ENCODE results near the gene ADAMTS2. TPM values are rescaled to one million over a fixed set of nuclear protein-coding genes. Genes with fewer than 3 reads are reported as not detected.

The ADAMTS2 gene
- total RNA-seq, 4 donors from 2014 or later = 6.0 to 20.9 (median 13.5) TPM

GRCh38 chr5:179152144-179152895 is 192.9 kb downstream of the ADAMTS2 start:
- H3K36me3 ChIP-seq = no peaks in the 10 kb centered on the region
- in situ Hi-C loops (cut with MboI; ENCODE audit: low pct_ligation_motif_present in 1 of 4, low pct_unique_long_range_greater_than_20kb in 1 of 4, low sequenced_read_pairs in 3 of 4) = loop anchor here in 1 of 4 donors (25.0 kb wide), 1 partner anchor 185 kb away; the partner anchor contains the start of gene ADAMTS2
- H3K27ac ChIP-seq = no peak overlapping the region
- no peak for DNase-seq
- intact Hi-C loops (cut with DNase I; ENCODE audit: low total_unique reads) = no loop called here
- 74% methylated on average over 18 of the region's 18 CpGs; no CpG with 5 or more reads in 1 of the 2 donors for WGBS, 2 donors (ENCODE audit: low coverage in 1 of 2)
- H3K4me1 ChIP-seq = no peaks in the 10 kb centered on the region
- H3K27me3 ChIP-seq = no peaks in the 10 kb centered on the region
- no peak for TF ChIP-seq EP300 (IDR thresholded peaks at IDR 0.05; ENCODE audit: low read depth)
- TF ChIP-seq POLR2A (IDR thresholded peaks at IDR 0.05) = no peak
- TF ChIP-seq POLR2AphosphoS5 (IDR thresholded peaks at IDR 0.05) = no peak
- TF ChIP-seq CTCF (IDR thresholded peaks at IDR 0.05) = no peak
- no peak overlapping the region for H3K4me3 ChIP-seq
- H3K9me3 ChIP-seq = no peaks in the 10 kb centered on the region

GRCh38 chr5:179151286-179152118 is 193.8 kb downstream of the ADAMTS2 start:
- H3K9me3 ChIP-seq = no peaks in the 10 kb centered on the region
- WGBS, 2 donors (ENCODE audit: low coverage in 1 of 2) = 80 to 82% methylated on average over 1 to 11 of the region's 11 CpGs
- intact Hi-C loops (cut with DNase I; ENCODE audit: low total_unique reads) = no loop called here
- no peaks in the 10 kb centered on the region for H3K27me3 ChIP-seq
- H3K4me3 ChIP-seq = no peak overlapping the region
- in situ Hi-C loops (cut with MboI; ENCODE audit: low pct_ligation_motif_present in 1 of 4, low pct_unique_long_range_greater_than_20kb in 1 of 4, low sequenced_read_pairs in 3 of 4) = loop anchor here in 1 of 4 donors (25.0 kb wide), 1 partner anchor 186 kb away; the partner anchor contains the start of gene ADAMTS2
- H3K27ac ChIP-seq = no peak overlapping the region
- no peaks in the 10 kb centered on the region for H3K36me3 ChIP-seq
- no peaks in the 10 kb centered on the region for H3K4me1 ChIP-seq
- no peak for TF ChIP-seq EP300 (IDR thresholded peaks at IDR 0.05; ENCODE audit: low read depth)
- no peak for DNase-seq

- TF ChIP-seq CTCF (IDR thresholded peaks at IDR 0.05) (no peak), POLR2AphosphoS5 (IDR thresholded peaks at IDR 0.05) (no peak), EP300 (IDR thresholded peaks at IDR 0.05; ENCODE audit: low read depth) (no peak), POLR2A (IDR thresholded peaks at IDR 0.05) (no peak)
- DNase-seq = no peak
- Histone ChIP-seq H3K27ac (no peak overlapping the region), H3K9me3 (no peaks in the 10 kb centered on the region), H3K4me1 (no peaks in the 10 kb centered on the region), H3K27me3 (no peaks in the 10 kb centered on the region), H3K36me3 (no peaks in the 10 kb centered on the region), H3K4me3 (no peak overlapping the region)
- intact Hi-C loops (cut with DNase I; ENCODE audit: low total_unique reads) (no loop called here), in situ Hi-C loops (cut with MboI; ENCODE audit: low pct_ligation_motif_present in 1 of 4, low pct_unique_long_range_greater_than_20kb in 1 of 4, low sequenced_read_pairs in 3 of 4) (loop anchor here in 1 of 4 donors (25.0 kb wide), 1 partner anchor 187 kb away; the partner anchor contains the start of gene ADAMTS2)
- 63% methylated on average over 7 of the region's 7 CpGs; no CpG with 5 or more reads in 1 of the 2 donors for WGBS, 2 donors (ENCODE audit: low coverage in 1 of 2)
Measured at GRCh38 chr5:179150011-179150410, 195.2 kb downstream of the ADAMTS2 start.

- Histone ChIP-seq H3K9me3 (no peaks in the 10 kb centered on the region), H3K36me3 (no peaks in the 10 kb centered on the region), H3K27ac (no peak overlapping the region), H3K4me3 (no peak overlapping the region), H3K4me1 (no peaks in the 10 kb centered on the region), H3K27me3 (no peaks in the 10 kb centered on the region)
- in situ Hi-C loops (cut with MboI; ENCODE audit: low pct_ligation_motif_present in 1 of 4, low pct_unique_long_range_greater_than_20kb in 1 of 4, low sequenced_read_pairs in 3 of 4) (no loop called here), intact Hi-C loops (cut with DNase I; ENCODE audit: low total_unique reads) (no loop called here)
- TF ChIP-seq EP300 (IDR thresholded peaks at IDR 0.05; ENCODE audit: low read depth) (no peak), POLR2AphosphoS5 (IDR thresholded peaks at IDR 0.05) (no peak), POLR2A (IDR thresholded peaks at IDR 0.05) (no peak)
- no peak for DNase-seq
- 88% methylated on average over 10 of the region's 10 CpGs; no CpG with 5 or more reads in 1 of the 2 donors for WGBS, 2 donors (ENCODE audit: low coverage in 1 of 2)
Measured at GRCh38 chr5:179149278-179149677, 196.0 kb downstream of the ADAMTS2 start.

- no peaks in the 10 kb centered on the region for H3K4me1 ChIP-seq
- TF ChIP-seq CTCF (IDR thresholded peaks at IDR 0.05) = no peak
- TF ChIP-seq EP300 (IDR thresholded peaks at IDR 0.05; ENCODE audit: low read depth) = no peak
- TF ChIP-seq POLR2AphosphoS5 (IDR thresholded peaks at IDR 0.05) = no peak
- no peak for TF ChIP-seq POLR2A (IDR thresholded peaks at IDR 0.05)
- no peak for DNase-seq
- H3K27me3 ChIP-seq = no peaks in the 10 kb centered on the region
- no peak overlapping the region for H3K4me3 ChIP-seq
- H3K9me3 ChIP-seq = no peaks in the 10 kb centered on the region
- intact Hi-C loops (cut with DNase I; ENCODE audit: low total_unique reads) (no loop called here), in situ Hi-C loops (cut with MboI; ENCODE audit: low pct_ligation_motif_present in 1 of 4, low pct_unique_long_range_greater_than_20kb in 1 of 4, low sequenced_read_pairs in 3 of 4) (no loop called here)
- no peak overlapping the region for H3K27ac ChIP-seq
- H3K36me3 ChIP-seq = no peaks in the 10 kb centered on the region
- 74% methylated on average over 9 of the region's 9 CpGs; no CpG with 5 or more reads in 1 of the 2 donors for WGBS, 2 donors (ENCODE audit: low coverage in 1 of 2)
Measured at GRCh38 chr5:179148703-179149170, 196.5 kb downstream of the ADAMTS2 start.

Data from transverse colon (tissue), 4 donors.